GM18508 (cell line): ENCODE measurements around the gene GARIN5B.
A peak's percentile ranks its signal among the peaks of the same experiment; 100 is the strongest.
"Not testable (repeated sequence)": the region's sequence is repeated elsewhere in the genome, so short reads cannot be mapped to it uniquely, and the experiment has no call there.

Experiments used
- ATAC-seq: cut with Tn5 transposase; IDR thresholded peaks from one replicate; pipeline ENCODE4 v1.9.1; 2021; ENCODE audit warnings: moderate number of reproducible peaks; ENCODE audit not compliant: insufficient read depth, unreplicated experiment

GARIN5B gene

GRCh38 chr19:55362990-55363716 is at the start of gene GARIN5B:
GARIN5B (minus strand) TSS chr19:55363260; CDS start chr19:55363066, 194 bp downstream.
- no peak for ATAC-seq

- ATAC-seq: no peak
Measured at GRCh38 chr19:55410168-55410567, 47.1 kb upstream of the GARIN5B start.

GRCh38 chr19:55409179-55409578 is 46.1 kb upstream of the GARIN5B start:
- not testable (repeated sequence) for ATAC-seq

GRCh38 chr19:55408533-55408872 is 45.4 kb upstream of the GARIN5B start:
- no peak for ATAC-seq

- peak; percentile 77 for ATAC-seq
Measured at GRCh38 chr19:55407800-55408532, 44.9 kb upstream of the GARIN5B start.

- ATAC-seq: not testable (repeated sequence)
Measured at GRCh38 chr19:55407550-55407799, 44.4 kb upstream of the GARIN5B start, which contains the start of gene UBE2S. UBE2S (minus strand) TSS chr19:55407788; CDS start chr19:55407589, 199 bp downstream.

GRCh38 chr19:55406826-55407549 is 43.9 kb upstream of the GARIN5B start:
- ATAC-seq: no peak

GRCh38 chr19:55406091-55406825 is 43.2 kb upstream of the GARIN5B start:
- ATAC-seq: no peak

- ATAC-seq: no peak
Measured at GRCh38 chr19:55405638-55406037, 42.6 kb upstream of the GARIN5B start.

GRCh38 chr19:55402509-55402908 is 39.4 kb upstream of the GARIN5B start:
- no peak for ATAC-seq

GRCh38 chr19:55401390-55401789 is 38.3 kb upstream of the GARIN5B start:
- not testable (repeated sequence) for ATAC-seq

GRCh38 chr19:55400281-55401087 is 37.4 kb upstream of the GARIN5B start:
- ATAC-seq: no peak

- no peak for ATAC-seq
Measured at GRCh38 chr19:55398200-55398925, 35.3 kb upstream of the GARIN5B start.

- ATAC-seq: no peak
Measured at GRCh38 chr19:55392820-55393761, 30.0 kb upstream of the GARIN5B start.

GRCh38 chr19:55391702-55392615 is 28.9 kb upstream of the GARIN5B start:
- no peak for ATAC-seq

GRCh38 chr19:55391191-55391670 is 28.2 kb upstream of the GARIN5B start:
- ATAC-seq: no peak

GRCh38 chr19:55390461-55390880 is 27.4 kb upstream of the GARIN5B start:
- no peak for ATAC-seq
